ENCODE measurements around the gene TENT4A. TPM values are rescaled to one million over a fixed set of nuclear protein-coding genes. Genes with fewer than 3 reads are reported as not detected.
A peak's percentile ranks its signal among the peaks of the same experiment; 100 is the strongest.

The TENT4A gene
- total RNA-seq, 1 donor from 2014 or later, result 21.6 TPM

DNA sequence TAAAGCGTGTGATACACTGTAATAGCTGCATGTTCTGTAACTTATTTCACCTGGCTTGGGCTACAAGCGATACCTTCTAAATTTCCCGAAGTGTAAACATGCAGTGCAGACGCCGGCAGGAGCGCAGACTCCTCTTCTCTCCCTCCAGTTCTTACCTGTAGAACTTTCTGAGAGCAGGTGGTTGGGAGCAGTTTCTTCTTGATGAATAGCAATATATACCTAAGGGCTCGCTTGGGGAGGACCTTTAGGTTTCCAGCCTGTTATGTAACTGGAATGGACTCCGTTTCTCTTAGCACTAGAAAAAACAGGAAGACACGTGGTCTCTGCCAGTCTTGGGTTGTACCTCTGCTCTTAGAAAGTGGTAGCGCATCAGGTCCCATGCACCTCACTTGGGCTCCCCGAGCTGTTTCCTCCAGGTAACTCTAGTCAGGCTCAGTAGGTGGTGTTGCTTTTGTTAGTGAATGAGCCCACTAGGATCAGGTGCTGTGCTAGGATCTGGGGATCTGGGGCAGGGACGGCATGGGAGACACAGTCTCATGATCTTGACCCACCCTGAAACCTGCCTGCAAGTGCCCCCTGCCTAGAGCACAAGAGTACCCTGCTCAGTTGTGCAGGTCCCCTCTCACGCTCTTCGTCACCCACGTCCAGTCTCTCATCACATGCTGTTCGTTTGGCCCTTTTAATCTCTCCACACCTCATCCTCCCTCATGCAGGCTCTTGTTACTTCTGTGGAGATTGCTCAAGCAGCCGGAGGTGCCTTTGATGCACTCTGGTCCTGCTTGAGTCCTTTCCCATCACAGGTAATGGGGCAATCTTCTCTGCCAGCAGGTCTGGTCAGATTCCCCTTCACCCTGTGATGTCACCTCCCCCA lies 2.8 kb downstream of the TENT4A start:
- Mint-ChIP-seq H3K4me1 (ENCODE audit: unreplicated experiment) (peaks cover 59% of the 10 kb centered on the region), H3K36me3 (ENCODE audit: unreplicated experiment) (no peaks in the 10 kb centered on the region), H3K27ac (ENCODE audit: unreplicated experiment) (no peak overlapping the region), H3K27me3 (ENCODE audit: unreplicated experiment) (no peaks in the 10 kb centered on the region), H3K4me3 (ENCODE audit: unreplicated experiment) (peak overlapping the region; percentile 79), H3K9me3 (ENCODE audit: unreplicated experiment) (no peaks in the 10 kb centered on the region)
- TF ChIP-seq, protein P1, sequence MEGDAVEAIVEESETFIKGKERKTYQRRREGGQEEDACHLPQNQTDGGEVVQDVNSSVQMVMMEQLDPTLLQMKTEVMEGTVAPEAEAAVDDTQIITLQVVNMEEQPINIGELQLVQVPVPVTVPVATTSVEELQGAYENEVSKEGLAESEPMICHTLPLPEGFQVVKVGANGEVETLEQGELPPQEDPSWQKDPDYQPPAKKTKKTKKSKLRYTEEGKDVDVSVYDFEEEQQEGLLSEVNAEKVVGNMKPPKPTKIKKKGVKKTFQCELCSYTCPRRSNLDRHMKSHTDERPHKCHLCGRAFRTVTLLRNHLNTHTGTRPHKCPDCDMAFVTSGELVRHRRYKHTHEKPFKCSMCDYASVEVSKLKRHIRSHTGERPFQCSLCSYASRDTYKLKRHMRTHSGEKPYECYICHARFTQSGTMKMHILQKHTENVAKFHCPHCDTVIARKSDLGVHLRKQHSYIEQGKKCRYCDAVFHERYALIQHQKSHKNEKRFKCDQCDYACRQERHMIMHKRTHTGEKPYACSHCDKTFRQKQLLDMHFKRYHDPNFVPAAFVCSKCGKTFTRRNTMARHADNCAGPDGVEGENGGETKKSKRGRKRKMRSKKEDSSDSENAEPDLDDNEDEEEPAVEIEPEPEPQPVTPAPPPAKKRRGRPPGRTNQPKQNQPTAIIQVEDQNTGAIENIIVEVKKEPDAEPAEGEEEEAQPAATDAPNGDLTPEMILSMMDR (IDR thresholded peaks at IDR 0.05), result no peak
- peak; percentile 67 for DNase-seq (ENCODE audit: extremely low spot score, unreplicated experiment)

DNA sequence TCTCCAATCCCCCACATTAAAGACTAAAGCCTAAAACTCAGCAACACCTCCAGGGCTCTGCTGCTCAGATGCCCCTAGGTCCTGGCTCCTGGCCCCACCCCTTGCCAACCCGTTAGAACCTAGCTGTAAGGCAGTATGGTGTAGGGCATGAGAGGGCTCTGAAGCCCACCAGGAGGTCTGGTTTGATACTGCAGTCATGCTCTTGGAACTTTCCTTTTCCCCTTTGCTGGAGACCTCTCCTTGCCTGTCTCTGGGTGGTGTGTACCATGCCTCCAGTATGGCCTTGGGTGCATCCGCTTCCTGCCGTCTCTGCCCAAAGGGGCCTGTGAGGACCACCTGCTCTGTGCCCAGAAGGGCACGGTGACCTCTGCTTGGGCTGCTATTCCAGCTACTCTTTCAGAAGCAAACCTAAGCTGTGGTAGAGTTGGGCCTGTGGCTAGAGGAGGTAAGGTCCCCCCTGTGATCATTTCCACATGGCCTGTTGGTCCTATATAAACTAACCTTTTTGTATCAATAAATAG lies 3.5 kb downstream of the TENT4A start:
- Mint-ChIP-seq H3K27ac (ENCODE audit: unreplicated experiment) (no peak overlapping the region), H3K9me3 (ENCODE audit: unreplicated experiment) (no peaks in the 10 kb centered on the region), H3K4me1 (ENCODE audit: unreplicated experiment) (peaks cover 62% of the 10 kb centered on the region), H3K27me3 (ENCODE audit: unreplicated experiment) (no peaks in the 10 kb centered on the region), H3K36me3 (ENCODE audit: unreplicated experiment) (no peaks in the 10 kb centered on the region), H3K4me3 (ENCODE audit: unreplicated experiment) (peak overlapping the region; percentile 79)
- no peak for DNase-seq (ENCODE audit: extremely low spot score, unreplicated experiment)
- TF ChIP-seq, protein P1 (IDR thresholded peaks at IDR 0.05), result no peak

DNA sequence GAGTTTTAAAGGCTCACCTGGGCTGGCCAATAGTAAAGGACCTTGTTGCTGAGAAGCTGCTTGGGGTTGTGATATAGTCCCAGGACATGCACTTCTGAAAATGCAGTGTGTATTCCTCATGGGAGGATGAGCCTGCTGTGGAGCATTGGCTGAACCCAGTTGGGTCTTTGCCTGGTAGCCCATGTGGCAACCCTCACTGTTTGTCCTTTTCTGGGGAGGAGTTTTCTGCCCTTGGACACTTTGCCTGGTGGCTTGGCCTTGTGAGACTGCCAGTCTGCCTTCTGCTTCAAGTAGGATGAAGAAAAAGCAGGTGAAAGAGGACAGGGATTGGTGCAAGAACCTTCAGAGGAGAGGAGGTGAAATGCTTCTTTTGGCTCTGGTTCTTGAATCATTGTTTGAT lies 4.0 kb downstream of the TENT4A start:
- Mint-ChIP-seq H3K4me3 (ENCODE audit: unreplicated experiment) (no peak overlapping the region), H3K36me3 (ENCODE audit: unreplicated experiment) (no peaks in the 10 kb centered on the region), H3K27ac (ENCODE audit: unreplicated experiment) (no peak overlapping the region), H3K9me3 (ENCODE audit: unreplicated experiment) (no peaks in the 10 kb centered on the region), H3K27me3 (ENCODE audit: unreplicated experiment) (no peaks in the 10 kb centered on the region), H3K4me1 (ENCODE audit: unreplicated experiment) (peaks cover 63% of the 10 kb centered on the region)
- no peak for DNase-seq (ENCODE audit: extremely low spot score, unreplicated experiment)
- TF ChIP-seq, protein P1 (IDR thresholded peaks at IDR 0.05), result no peak

DNA sequence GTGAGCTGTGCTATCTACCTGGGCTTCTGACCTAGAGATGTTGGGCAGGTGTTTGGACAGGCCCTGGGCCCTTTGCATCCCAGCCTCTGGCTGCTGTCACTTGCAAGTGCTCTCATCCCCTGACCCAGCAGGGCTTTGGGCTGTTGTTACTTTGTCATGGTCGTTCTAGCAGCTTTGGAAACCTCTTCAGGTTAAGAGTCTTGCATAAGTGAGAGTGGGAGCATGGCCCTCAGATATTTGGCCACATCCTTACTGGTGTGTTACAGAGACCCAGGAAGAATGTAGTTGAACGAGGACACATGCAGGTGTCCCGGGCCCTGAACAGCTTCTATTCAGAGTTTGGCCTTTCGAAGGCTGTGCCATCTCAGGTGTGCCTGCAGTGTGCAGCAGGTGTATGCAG lies 4.5 kb downstream of the TENT4A start:
- Mint-ChIP-seq H3K4me1 (ENCODE audit: unreplicated experiment) (peaks cover 67% of the 10 kb centered on the region), H3K9me3 (ENCODE audit: unreplicated experiment) (no peaks in the 10 kb centered on the region), H3K27ac (ENCODE audit: unreplicated experiment) (no peak overlapping the region), H3K27me3 (ENCODE audit: unreplicated experiment) (no peaks in the 10 kb centered on the region), H3K4me3 (ENCODE audit: unreplicated experiment) (no peak overlapping the region), H3K36me3 (ENCODE audit: unreplicated experiment) (no peaks in the 10 kb centered on the region)
- DNase-seq (ENCODE audit: extremely low spot score, unreplicated experiment), result peak; percentile 69
- TF ChIP-seq, protein P1 (IDR thresholded peaks at IDR 0.05), result no peak

DNA sequence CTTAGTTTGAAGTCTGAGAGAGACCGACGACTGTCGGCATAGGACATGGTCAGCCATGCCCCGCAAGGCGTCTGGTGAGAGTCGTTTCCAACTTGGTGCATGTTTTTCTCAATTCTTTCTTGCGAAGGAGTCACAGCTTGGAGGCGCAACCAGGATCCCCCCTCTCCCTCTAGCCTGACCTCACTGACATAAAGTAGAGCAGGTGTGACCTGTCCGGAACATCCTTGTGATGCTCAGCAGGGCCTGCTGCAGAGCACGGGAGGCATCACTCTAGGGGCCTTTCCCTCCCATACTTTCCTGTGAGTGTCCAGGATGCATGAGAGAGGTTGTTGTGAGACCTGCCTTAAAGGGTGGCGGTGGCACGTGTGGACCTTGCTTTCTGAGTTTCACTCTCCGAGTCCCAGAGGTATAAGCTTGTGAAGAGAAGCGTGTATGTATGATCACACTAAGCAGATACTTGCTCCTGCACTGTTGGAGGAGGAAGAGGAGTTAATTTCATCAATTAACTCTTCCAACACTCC lies 5.0 kb downstream of the TENT4A start:
- no peaks in the 10 kb centered on the region for H3K36me3 Mint-ChIP-seq (ENCODE audit: unreplicated experiment)

More for the DNA sequence above, 5.0 kb downstream of the TENT4A start:
- no peaks in the 10 kb centered on the region for H3K9me3 Mint-ChIP-seq (ENCODE audit: unreplicated experiment)
- DNase-seq (ENCODE audit: extremely low spot score, unreplicated experiment), result peak; percentile 70
- H3K4me1 Mint-ChIP-seq (ENCODE audit: unreplicated experiment), result peaks cover 71% of the 10 kb centered on the region
- TF ChIP-seq, protein P1 (IDR thresholded peaks at IDR 0.05), result no peak
- no peaks in the 10 kb centered on the region for H3K27me3 Mint-ChIP-seq (ENCODE audit: unreplicated experiment)
- H3K27ac Mint-ChIP-seq (ENCODE audit: unreplicated experiment), result no peak overlapping the region
- H3K4me3 Mint-ChIP-seq (ENCODE audit: unreplicated experiment), result no peak overlapping the region

All from osteocyte (in vitro differentiated cells).